Left ventricle myocardium inferior (tissue), 1 donor: ENCODE measurements around the gene DMGDH. TPM values are rescaled to one million over a fixed set of nuclear protein-coding genes. Genes with fewer than 3 reads are reported as not detected.

Source experiments
- DNase-seq: peaks from one replicate; pipeline ENCODE4 v3.0.0-alpha.2; 2020
- H3K27ac ChIP-seq: fragments of 200-600 bp; replicated peaks from 2 replicates; pipeline ENCODE4 v1.8.0; 2021
- H3K27me3 ChIP-seq: fragments of 200-600 bp; 2 replicates; pipeline ENCODE4 v1.8.0; 2021; ENCODE audit warnings: low read depth
- H3K36me3 ChIP-seq: fragments of 200-600 bp; 2 replicates; pipeline ENCODE4 v1.8.0; 2021
- H3K4me1 ChIP-seq: fragments of 200-600 bp; 2 replicates; pipeline ENCODE4 v1.8.0; 2021
- H3K4me3 ChIP-seq: fragments of 200-600 bp; 2 replicates; pipeline ENCODE4 v1.8.0; 2021; ENCODE audit warnings: mild to moderate bottlenecking, moderate library complexity
- H3K9me3 ChIP-seq: fragments of 200-600 bp; replicated peaks from 2 replicates; pipeline ENCODE4 v1.8.0; 2021
- CTCF ChIP-seq: fragments of 200-600 bp; IDR thresholded peaks from 2 replicates; pipeline ENCODE4 v1.8.0; 2021; ENCODE audit warnings: antibody characterized with exemption, mild to moderate bottlenecking, borderline replicate concordance
- intact Hi-C: fragments of 100-400 bp; cut with micrococcal nuclease; formaldehyde crosslinking; loops from one replicate; pipeline ENCODE4 v1.11.0; 2022
- total RNA-seq: library from RNA; stranded (reverse); fragmentation: NEBNext Ultra II Directional; extraction: Animal tissue kit (Norgen Biotek cat#: 25700); gene quantifications from one replicate; pipeline ENCODE4 v1.2.1, GENCODE V29; 2021
- donor health status: DM: no; HTN: yes; CAD: no; lungs with severe emphysema.

The DMGDH gene
- total RNA-seq, 1 donor from 2014 or later = 2.4 TPM

DNA sequence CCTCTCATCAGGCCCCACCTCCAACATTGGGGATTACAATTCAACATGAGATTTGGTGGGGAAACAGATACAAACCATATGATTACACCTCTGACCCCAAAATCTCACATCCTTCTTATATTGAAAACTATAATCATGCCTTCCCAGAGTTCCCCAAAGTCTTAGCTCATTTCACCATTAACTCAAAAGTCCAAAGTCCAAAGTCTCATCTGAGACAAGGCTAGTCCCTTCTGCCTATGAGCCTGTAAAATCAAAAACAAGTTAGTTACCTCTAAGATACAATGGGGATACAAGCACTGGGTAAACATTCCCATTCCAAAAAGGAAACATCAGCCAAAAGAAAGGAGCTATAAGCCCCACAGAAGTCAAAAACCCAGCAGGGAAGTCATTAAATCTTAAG, 57.6 kb downstream of the DMGDH start:
- H3K27ac ChIP-seq = no peak overlapping the region
- no peak for DNase-seq
- H3K4me1 ChIP-seq = no peaks in the 10 kb centered on the region
- TF ChIP-seq CTCF = no peak
- no peak overlapping the region for H3K4me3 ChIP-seq
- no peaks in the 10 kb centered on the region for H3K9me3 ChIP-seq
- intact Hi-C loops = no loop called here
- H3K36me3 ChIP-seq = no peaks in the 10 kb centered on the region
- peaks cover 8% of the 10 kb centered on the region for H3K27me3 ChIP-seq

GRCh38 chr5:79011219-79011836, 58.1 kb downstream of the DMGDH start:
- Histone ChIP-seq H3K4me1 (no peaks in the 10 kb centered on the region), H3K9me3 (no peaks in the 10 kb centered on the region), H3K27me3 (peaks cover 8% of the 10 kb centered on the region), H3K36me3 (no peaks in the 10 kb centered on the region), H3K27ac (no peak overlapping the region), H3K4me3 (no peak overlapping the region)
- intact Hi-C loops = no loop called here
- DNase-seq = no peak
- TF ChIP-seq CTCF = no peak

- no peak for DNase-seq
- no peaks in the 10 kb centered on the region for H3K9me3 ChIP-seq
- H3K36me3 ChIP-seq = no peaks in the 10 kb centered on the region
- H3K27me3 ChIP-seq = peaks cover 2% of the 10 kb centered on the region
- H3K27ac ChIP-seq = no peak overlapping the region
- no peaks in the 10 kb centered on the region for H3K4me1 ChIP-seq
- H3K4me3 ChIP-seq = no peak overlapping the region
- intact Hi-C loops = no loop called here
- TF ChIP-seq CTCF = no peak
Observed at GRCh38 chr5:79008362-79008761, 61.1 kb downstream of the DMGDH start.

- Histone ChIP-seq H3K9me3 (no peaks in the 10 kb centered on the region), H3K36me3 (no peaks in the 10 kb centered on the region), H3K4me1 (no peaks in the 10 kb centered on the region), H3K4me3 (no peak overlapping the region), H3K27ac (no peak overlapping the region), H3K27me3 (peaks cover 5% of the 10 kb centered on the region)
- no peak for DNase-seq
- TF ChIP-seq CTCF = no peak
- intact Hi-C loops = no loop called here
Observed at GRCh38 chr5:79007872-79008271, 61.6 kb downstream of the DMGDH start.

DNA sequence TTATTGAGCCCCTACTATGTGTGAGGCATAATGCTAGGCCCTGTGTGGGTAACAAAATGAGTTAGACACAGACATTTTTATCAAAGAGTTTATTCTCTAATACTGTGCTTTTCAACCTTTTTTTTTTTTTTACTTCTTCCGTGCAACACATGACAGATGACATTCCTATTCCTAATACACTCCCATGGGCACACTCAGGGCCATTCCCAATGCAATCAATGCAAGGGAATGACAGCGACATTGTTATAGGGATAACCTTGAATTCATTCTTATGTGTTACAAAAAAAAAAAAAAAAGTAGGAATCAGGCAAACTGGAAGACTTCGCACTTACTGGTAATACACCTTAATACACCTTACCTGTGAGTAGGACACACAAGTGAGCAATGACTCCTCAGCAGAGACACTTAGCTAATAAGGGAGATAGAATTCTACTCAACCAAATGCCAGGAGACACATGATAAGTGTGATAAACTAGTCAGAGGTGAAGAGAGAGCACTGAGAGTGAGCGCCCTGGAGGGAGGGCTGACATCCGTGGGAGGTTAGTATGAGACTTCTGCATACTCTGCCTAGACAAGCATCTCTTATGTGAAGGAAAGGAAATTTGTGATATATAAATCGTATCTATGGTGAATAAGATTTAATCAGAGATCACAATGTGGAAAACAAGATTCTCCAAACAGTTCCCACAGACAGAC, 63.4 kb downstream of the DMGDH start:
- intact Hi-C loops = no loop called here
- Histone ChIP-seq H3K27ac (no peak overlapping the region), H3K36me3 (no peaks in the 10 kb centered on the region), H3K4me1 (no peaks in the 10 kb centered on the region), H3K9me3 (no peaks in the 10 kb centered on the region), H3K4me3 (no peak overlapping the region), H3K27me3 (peaks cover 5% of the 10 kb centered on the region)
- DNase-seq = no peak
- TF ChIP-seq CTCF = no peak
